GM12878 (cell line): ENCODE results near the gene IQGAP3. TPM values are rescaled to one million over a fixed set of nuclear protein-coding genes. Genes with fewer than 3 reads are reported as not detected.

ENCODE experiments used
- ATAC-seq: fragments of 200-7000 bp; cut with Tn5 transposase; 3 replicates; pipeline ENCODE4 v1.9.1; 2020; ENCODE audit warnings: mild to moderate bottlenecking, moderate library complexity
- BruUV-seq: library from RNA; stranded (reverse); fragments of 400-500 nt; replicated peaks from 2 replicates; lab custom pipeline; 2021; lab: Mats Ljungman, UMichigan
- CTCF ChIA-PET: fragments of 300-600 bp; sonication (Branson Sonifier 250); formaldehyde crosslinking; extraction: SDS; loops from one replicate; lab custom pipeline; 2021; ENCODE audit warnings: inconsistent platforms; lab: Yijun Ruan, JAX
- POLR2A ChIA-PET: fragments of 350-600 bp; formaldehyde crosslinking; extraction: SDS; loops from one replicate; lab custom pipeline; 2021; ENCODE audit warnings: inconsistent platforms; lab: Charles Lee
- RAD21 ChIA-PET: fragments of 300-600 bp; sonication (Branson Sonifier 250); formaldehyde crosslinking; loops from one replicate; lab custom pipeline; 2023; ENCODE audit warnings: antibody characterized with exemption; ENCODE audit not compliant: unreplicated experiment; lab: Charles Lee
- SMC1A ChIA-PET: fragments of 300-600 bp; sonication (Branson Sonifier 250); formaldehyde crosslinking; loops from one replicate; lab custom pipeline; 2023; ENCODE audit not compliant: unreplicated experiment, uncharacterized antibody; lab: Charles Lee
- DNase-seq: peaks from one replicate; pipeline ENCODE4 v3.0.0-alpha.2; 2011; ENCODE audit warnings: low read depth, low spot score
- FAIRE-seq: peaks from 3 replicates; lab custom pipeline; 2011; peaks lifted over from hg19 to GRCh38; lab: Jason Lieb, UNC
- H2AFZ ChIP-seq: 2 replicates; pipeline ENCODE4 v1.6.0; 2011; ENCODE audit warnings: low read depth, low read length, control low read depth; ENCODE audit not compliant: control insufficient read depth
- H3K27ac ChIP-seq: 2 replicates; pipeline ENCODE4 v1.5.1; 2011; ENCODE audit warnings: control low read depth; ENCODE audit not compliant: control insufficient read depth, insufficient read depth
- H3K27me3 ChIP-seq, 2 experiments: replicated peaks in 1 of 2; 2 replicates each; pipeline versions ENCODE4 v1.6.0 to v1.6.1; 2011; ENCODE audit warnings: low read length in 1 of 2; ENCODE audit not compliant: control insufficient read depth in 2 of 2, insufficient read depth in 2 of 2
- H3K36me3 ChIP-seq, 2 experiments: 2 replicates each; pipeline ENCODE4 v1.5.1; 2011; ENCODE audit warnings: low read length in 1 of 2; ENCODE audit not compliant: control insufficient read depth in 2 of 2, insufficient read depth in 2 of 2
- H3K4me1 ChIP-seq: 2 replicates; pipeline ENCODE4 v1.6.1; 2011; ENCODE audit warnings: mild to moderate bottlenecking, low read length, moderate library complexity, mixed read lengths; ENCODE audit not compliant: control insufficient read depth, insufficient read depth
- H3K4me2 ChIP-seq: 2 replicates; pipeline ENCODE4 v1.6.0; 2011; ENCODE audit warnings: control low read depth; ENCODE audit not compliant: control insufficient read depth, insufficient read depth
- H3K4me3 ChIP-seq: fragments of 200-600 bp; sonication (generic); 2 replicates; pipeline ENCODE4 v1.5.1; 2016
- H3K79me2 ChIP-seq: 2 replicates; pipeline ENCODE4 v1.6.0; 2011; ENCODE audit warnings: low read length; ENCODE audit not compliant: control insufficient read depth, insufficient read depth
- H3K9ac ChIP-seq: 2 replicates; pipeline ENCODE4 v1.8.0; 2011; ENCODE audit warnings: low read length, control low read depth, mixed read lengths; ENCODE audit not compliant: control insufficient read depth, insufficient read depth
- H3K9me3 ChIP-seq: replicated peaks from 3 replicates; pipeline ENCODE4 v1.5.1; 2011; ENCODE audit warnings: mild to moderate bottlenecking, low read length; ENCODE audit not compliant: control insufficient read depth, insufficient read depth
- H4K20me1 ChIP-seq: 2 replicates; pipeline ENCODE4 v1.6.0; 2011; ENCODE audit not compliant: control insufficient read depth, insufficient read depth
- BCLAF1 ChIP-seq: fragments of 450-650 bp; IDR thresholded peaks from 2 replicates; pipeline ENCODE4 v1.6.1; 2017; ENCODE audit warnings: antibody characterized with exemption, mild to moderate bottlenecking, moderate library complexity
- CBFB ChIP-seq: IDR thresholded peaks from 2 replicates; pipeline ENCODE4 v1.6.1; 2016; ENCODE audit warnings: antibody characterized with exemption, low read depth
- FOS ChIP-seq: IDR thresholded peaks from 3 replicates; pipeline ENCODE4 v1.6.1; 2011; ENCODE audit warnings: borderline replicate concordance; ENCODE audit not compliant: insufficient read length; ENCODE audit errors: extremely low read depth
- HDAC2 ChIP-seq: fragments of 200-600 bp; sonication (generic); IDR thresholded peaks from 2 replicates; pipeline ENCODE4 v1.6.1; 2017
- IKZF2 ChIP-seq, 2 experiments: fragments of 450-650 bp; IDR thresholded peaks; 2 replicates each; pipeline ENCODE4 v1.6.1; 2017; ENCODE audit warnings: mild to moderate bottlenecking in 2 of 2, moderate library complexity in 2 of 2
- MTA3 ChIP-seq: IDR thresholded peaks from 2 replicates; pipeline ENCODE4 v1.6.1; 2012; ENCODE audit warnings: low read length, inconsistent platforms, borderline replicate concordance
- MXI1 ChIP-seq: fragments of 150-350 bp; IDR thresholded peaks from 2 replicates; pipeline ENCODE4 v1.6.1; 2011; ENCODE audit warnings: low read depth, mild to moderate bottlenecking, inconsistent platforms, low read length, improper control_type of control experiment
- POLR2AphosphoS2 ChIP-seq: IDR thresholded peaks from 2 replicates; pipeline ENCODE4 v1.6.1; 2011; ENCODE audit warnings: low read depth, mild to moderate bottlenecking, low read length, improper control_type of control experiment, moderate library complexity
- RELA ChIP-seq: fragments of 450-650 bp; IDR thresholded peaks from 2 replicates; pipeline ENCODE4 v1.8.0; 2014; ENCODE audit warnings: borderline replicate concordance; ENCODE audit not compliant: partially characterized antibody
- REST ChIP-seq: IDR thresholded peaks from 2 replicates; pipeline ENCODE4 v1.6.1; 2012; ENCODE audit warnings: mild to moderate bottlenecking, low read depth, low read length
- SIX5 ChIP-seq: IDR thresholded peaks from 2 replicates; pipeline ENCODE4 v1.6.1; 2011; ENCODE audit warnings: mild to moderate bottlenecking, low read depth, low read length, moderate library complexity; ENCODE audit not compliant: severe bottlenecking
- ZNF24 ChIP-seq: fragments of 450-650 bp; IDR thresholded peaks from 2 replicates; pipeline ENCODE4 v1.6.1; 2017; ENCODE audit warnings: antibody characterized with exemption, mild to moderate bottlenecking
- ZNF384 ChIP-seq: IDR thresholded peaks from 2 replicates; pipeline ENCODE4 v1.6.1; 2012; ENCODE audit warnings: low read depth, mild to moderate bottlenecking, low read length, improper control_type of control experiment, borderline replicate concordance
- ZNF622 ChIP-seq: fragments of 450-650 bp; IDR thresholded peaks from 2 replicates; pipeline ENCODE4 v1.6.1; 2017; ENCODE audit warnings: mild to moderate bottlenecking, inconsistent platforms
- ZSCAN29 ChIP-seq: fragments of 450-650 bp; IDR thresholded peaks from 2 replicates; pipeline ENCODE4 v1.6.1; 2017; ENCODE audit warnings: mild to moderate bottlenecking, moderate library complexity
- WGBS: methylation state at CpG from one replicate; pipeline ENCODE4 v1.1.6; 2016; ENCODE audit warnings: low lambda C conversion rate; ENCODE audit not compliant: insufficient replicate concordance, insufficient coverage; ENCODE audit errors: missing lambda C conversion rate; 5-methylcytosine and 5-hydroxymethylcytosine counted together
- in situ Hi-C: fragments of 300-500 bp; cut with MboI; formaldehyde crosslinking; loops from 9 replicates; pipeline ENCODE4 v1.14.3; 2018; ENCODE audit warnings: mixed read lengths
- intact Hi-C: fragments of 100-400 bp; cut with micrococcal nuclease; formaldehyde crosslinking; loops from one replicate; pipeline ENCODE4 v1.14.2; 2022; ENCODE audit not compliant: unreplicated experiment
- polyA plus RNA-seq, 11 experiments: library from polyadenylated mRNA; depleted of rRNA in 4 of 11; unstranded in 6 of 11; stranded (reverse) in 5 of 11; fragments of >200 nt; fragmentation: Nextera tagmentation in 4 of 11; fragmentation: Illumina TruSeq in 1 of 11; extraction: Ambion mirVana in 4 of 11; extraction: Trizol in 1 of 11; gene quantifications; 1 replicate in 1 of 11; 2 replicates in 10 of 11; pipeline versions ENCODE4 v1.2.1 to v1.2.3, GENCODE V29; 2011 to 2016; ENCODE audit warnings: inconsistent platforms in 2 of 11, missing spikeins in 2 of 11, low read depth in 1 of 11
- total RNA-seq, 4 experiments: library from RNA; depleted of rRNA in 3 of 4; stranded (reverse); fragments of >200 nt in 3 of 4; fragmentation: Illumina TruSeq in 1 of 4; extraction: Trizol in 1 of 4; gene quantifications; 2 replicates each; pipeline versions ENCODE4 v1.2.1 to v1.2.3, GENCODE V29; 2013 to 2021

The IQGAP3 gene
- total and polyA plus RNA-seq, 10 of the 15 experiments (the other 5 are each of a cell fraction or from before 2014, with no cell fraction given): 1.1 to 10.7 (median 7.9) TPM

- TF ChIP-seq IKZF2 (IDR thresholded peaks at IDR 0.05) (peak; percentile 73 to 76; a peak in 3 of 4 replicates), FOS (no peak), CBFB (no peak), SIX5 (no peak), ZNF384 (no peak), RELA (no peak), MTA3 (no peak)
- TF ChIP-seq, all 136 proteins: peak for 50
Measured at GRCh38 chr1:156500793-156501506, 71.4 kb downstream of the IQGAP3 start (continued).

- WGBS: 0% methylated on average over 5 of the region's 27 CpGs
- POLR2A ChIA-PET: interaction anchor here (0.6 to 23.9 kb wide), 11 partner anchors 3 to 219 kb away, joined by 3 to 630 read pairs (median 8); partner anchors contain the start of genes MEF2D and NAXE
- H3K4me3 ChIP-seq: peak within 1 kb of the TSS; percentile 92
- H3K9me3 ChIP-seq: no peaks in the 10 kb centered on the region
- H4K20me1 ChIP-seq: no peaks in the 10 kb centered on the region
- BruUV-seq: no TSS peak
- FAIRE-seq (no peak), DNase-seq (no peak), ATAC-seq (no peak)
- H3K36me3 ChIP-seq: no peaks in the 10 kb centered on the region
- in situ Hi-C loops: no loop called here
- CTCF ChIA-PET: interaction anchor here (0.8 to 10.0 kb wide), 7 partner anchors 11 to 115 kb away, joined by 3 to 175 read pairs (median 6); partner anchors contain the start of gene TTC24
- RAD21 ChIA-PET: interaction anchor here (0.6 to 5.8 kb wide), 12 partner anchors 13 to 351 kb away, joined by 3 to 323 read pairs (median 4); partner anchors contain the start of gene NAXE
- SMC1A ChIA-PET: interaction anchor here (0.9 to 16.4 kb wide), 8 partner anchors 10 to 107 kb away, joined by 3 to 460 read pairs (median 4); no protein-coding TSS in a partner anchor
- H3K4me1 ChIP-seq: peaks cover 52% of the 10 kb centered on the region
- peak within 1 kb of the TSS; percentile 83 for H3K4me2 ChIP-seq
- peak within 1 kb of the TSS; percentile 64 for H2AFZ ChIP-seq
- intact Hi-C loops: loop anchor here (5.0 to 10.0 kb wide), 2 partner anchors 244 to 267 kb away; partner anchors contain the start of genes MRPL24 and PRCC
- H3K27ac ChIP-seq: peak within 1 kb of the TSS; percentile 97
- no peaks in the 10 kb centered on the region for H3K27me3 ChIP-seq
- H3K79me2 ChIP-seq: peaks cover 54% of the 10 kb centered on the region
- H3K9ac ChIP-seq: peak within 1 kb of the TSS; percentile 91
- TF ChIP-seq HDAC2: no peak
- no peak for TF ChIP-seq REST
- TF ChIP-seq BCLAF1: 0 out of 2 replicates have a peak, but pooled peaks have one; percentile 54
- TF ChIP-seq ZNF24: 0 out of 2 replicates have a peak, but pooled peaks have one; percentile 12
- TF ChIP-seq POLR2AphosphoS2: 0 out of 2 replicates have a peak, but pooled peaks have one; percentile 72
- TF ChIP-seq ZSCAN29: no peak
- TF ChIP-seq ZNF622: peak; percentile 49; the same call in 1 of the 2 replicates
- TF ChIP-seq MXI1: no peak
Measured at GRCh38 chr1:156500543-156500792, 71.9 kb downstream of the IQGAP3 start, which contains the start of gene MEF2D. Gene MEF2D, minus strand, starts transcription at chr1:156500775. Its CDS starts 17,483 bp downstream, at chr1:156483292.
